Measurements from ENCODE around the gene S100G.
"Not testable (repeated sequence)": the region's sequence is repeated elsewhere in the genome, so short reads cannot be mapped to it uniquely, and the experiment has no call there.

S100G gene

GRCh38 chrX:16649858-16650257, at the start of gene S100G:
Gene S100G, plus strand, starts transcription at chrX:16650158. Its CDS starts 849 bp downstream, at chrX:16651007.
- H3K4me3 ChIP-seq (ENCODE audit: low read length) = no peak within 1 kb of the TSS
- TF ChIP-seq CTCF (conservative IDR thresholded peaks at IDR 0.05; ENCODE audit: low read depth, low read length) = no peak
- DNase-seq (ENCODE audit: low read depth) = no peak

GRCh38 chrX:16601885-16602284, 48.1 kb upstream of the S100G start:
- TF ChIP-seq CTCF (conservative IDR thresholded peaks at IDR 0.05; ENCODE audit: low read depth, low read length) = no peak
- no peak for DNase-seq (ENCODE audit: low read depth)
- no peak overlapping the region for H3K4me3 ChIP-seq (ENCODE audit: low read length)

- H3K4me3 ChIP-seq (ENCODE audit: low read length); DNase-seq (ENCODE audit: low read depth): not testable (repeated sequence)
Measured at GRCh38 chrX:16603235-16603634, 46.7 kb upstream of the S100G start.

GRCh38 chrX:16603822-16604221, 46.1 kb upstream of the S100G start:
- H3K4me3 ChIP-seq (ENCODE audit: low read length) = no peak overlapping the region
- DNase-seq (ENCODE audit: low read depth) = no peak
- TF ChIP-seq CTCF (conservative IDR thresholded peaks at IDR 0.05; ENCODE audit: low read depth, low read length) = no peak

- H3K4me3 ChIP-seq (ENCODE audit: low read length) = no peak overlapping the region
- no peak for TF ChIP-seq CTCF (conservative IDR thresholded peaks at IDR 0.05; ENCODE audit: low read depth, low read length)
- no peak for DNase-seq (ENCODE audit: low read depth)
Measured at GRCh38 chrX:16604337-16604736, 45.6 kb upstream of the S100G start.

GRCh38 chrX:16606142-16606720, 43.7 kb upstream of the S100G start:
- TF ChIP-seq CTCF (conservative IDR thresholded peaks at IDR 0.05; ENCODE audit: low read depth, low read length) = no peak
- DNase-seq (ENCODE audit: low read depth) = no peak
- no peak overlapping the region for H3K4me3 ChIP-seq (ENCODE audit: low read length)

- H3K4me3 ChIP-seq (ENCODE audit: low read length) = no peak overlapping the region
- TF ChIP-seq CTCF (conservative IDR thresholded peaks at IDR 0.05; ENCODE audit: low read depth, low read length) = no peak
- no peak for DNase-seq (ENCODE audit: low read depth)
Measured at GRCh38 chrX:16610121-16610621, 39.8 kb upstream of the S100G start.

GRCh38 chrX:16610654-16611053, 39.3 kb upstream of the S100G start:
- not testable (repeated sequence) for DNase-seq (ENCODE audit: low read depth); H3K4me3 ChIP-seq (ENCODE audit: low read length)
